ENCODE results near the gene CSNK2A2.

DNA sequence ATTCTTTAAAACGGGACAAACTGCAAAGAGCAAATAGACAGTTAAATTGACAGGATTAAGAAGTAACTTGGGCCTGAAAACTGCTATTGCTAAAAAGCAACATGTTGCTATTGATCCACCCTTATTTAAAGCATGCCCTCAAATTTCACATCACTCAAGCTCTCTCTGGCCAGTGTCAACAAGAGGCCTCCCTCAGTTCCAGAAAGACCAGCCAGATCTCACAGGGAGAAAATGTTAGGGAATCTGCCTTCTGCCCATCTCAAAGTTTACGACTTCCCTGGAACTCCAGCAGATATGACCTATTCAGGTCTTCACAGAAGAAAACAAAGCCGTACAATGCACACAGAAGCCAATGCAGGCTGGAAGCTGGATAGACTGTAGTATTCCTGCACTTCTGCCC, 77.7 kb downstream of the CSNK2A2 start:
- TF ChIP-seq POLR2AphosphoS5 (IDR thresholded peaks at IDR 0.05; ENCODE audit: insufficient read depth, low read depth, low read length) (no peak), FOS (IDR thresholded peaks at IDR 0.05; ENCODE audit: borderline replicate concordance, insufficient read depth, low read length) (no peak), POLR2A (IDR thresholded peaks at IDR 0.05; ENCODE audit: low read depth, low read length) (no peak), GATA2 (IDR thresholded peaks at IDR 0.05; ENCODE audit: insufficient read depth, insufficient read length, low read depth, low read length) (no peak)
- TF ChIP-seq, protein P1, sequence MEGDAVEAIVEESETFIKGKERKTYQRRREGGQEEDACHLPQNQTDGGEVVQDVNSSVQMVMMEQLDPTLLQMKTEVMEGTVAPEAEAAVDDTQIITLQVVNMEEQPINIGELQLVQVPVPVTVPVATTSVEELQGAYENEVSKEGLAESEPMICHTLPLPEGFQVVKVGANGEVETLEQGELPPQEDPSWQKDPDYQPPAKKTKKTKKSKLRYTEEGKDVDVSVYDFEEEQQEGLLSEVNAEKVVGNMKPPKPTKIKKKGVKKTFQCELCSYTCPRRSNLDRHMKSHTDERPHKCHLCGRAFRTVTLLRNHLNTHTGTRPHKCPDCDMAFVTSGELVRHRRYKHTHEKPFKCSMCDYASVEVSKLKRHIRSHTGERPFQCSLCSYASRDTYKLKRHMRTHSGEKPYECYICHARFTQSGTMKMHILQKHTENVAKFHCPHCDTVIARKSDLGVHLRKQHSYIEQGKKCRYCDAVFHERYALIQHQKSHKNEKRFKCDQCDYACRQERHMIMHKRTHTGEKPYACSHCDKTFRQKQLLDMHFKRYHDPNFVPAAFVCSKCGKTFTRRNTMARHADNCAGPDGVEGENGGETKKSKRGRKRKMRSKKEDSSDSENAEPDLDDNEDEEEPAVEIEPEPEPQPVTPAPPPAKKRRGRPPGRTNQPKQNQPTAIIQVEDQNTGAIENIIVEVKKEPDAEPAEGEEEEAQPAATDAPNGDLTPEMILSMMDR (IDR thresholded peaks at IDR 0.05; ENCODE audit: extremely low read depth in 1 of 2, insufficient read depth in 1 of 2, low read depth in 1 of 2, low read length in 2 of 2): no peak

All from endothelial cell of umbilical vein (primary cell).